Uterus (tissue), 2 donors: ENCODE data around the gene RTP5.

Source experiments
- POLR2A ChIP-seq, 2 donors: fragments of 450-650 bp; IDR thresholded peaks; one replicate each; pipeline ENCODE4 v1.6.1; 2016; ENCODE audit warnings: antibody characterized with exemption in 2 of 2, mild to moderate bottlenecking in 1 of 2, moderate library complexity in 1 of 2
- TF ChIP-seq, protein P1 (sequence below), 4 experiments: fragments of 200-600 bp in 2 of 4; fragments of 450-650 bp in 2 of 4; sonication (generic) in 2 of 4; IDR thresholded peaks; one replicate each; pipeline ENCODE4 v1.5.1; 2016 to 2019; ENCODE audit warnings: antibody characterized with exemption in 4 of 4, mild to moderate bottlenecking in 2 of 4, moderate library complexity in 1 of 4

DNA sequence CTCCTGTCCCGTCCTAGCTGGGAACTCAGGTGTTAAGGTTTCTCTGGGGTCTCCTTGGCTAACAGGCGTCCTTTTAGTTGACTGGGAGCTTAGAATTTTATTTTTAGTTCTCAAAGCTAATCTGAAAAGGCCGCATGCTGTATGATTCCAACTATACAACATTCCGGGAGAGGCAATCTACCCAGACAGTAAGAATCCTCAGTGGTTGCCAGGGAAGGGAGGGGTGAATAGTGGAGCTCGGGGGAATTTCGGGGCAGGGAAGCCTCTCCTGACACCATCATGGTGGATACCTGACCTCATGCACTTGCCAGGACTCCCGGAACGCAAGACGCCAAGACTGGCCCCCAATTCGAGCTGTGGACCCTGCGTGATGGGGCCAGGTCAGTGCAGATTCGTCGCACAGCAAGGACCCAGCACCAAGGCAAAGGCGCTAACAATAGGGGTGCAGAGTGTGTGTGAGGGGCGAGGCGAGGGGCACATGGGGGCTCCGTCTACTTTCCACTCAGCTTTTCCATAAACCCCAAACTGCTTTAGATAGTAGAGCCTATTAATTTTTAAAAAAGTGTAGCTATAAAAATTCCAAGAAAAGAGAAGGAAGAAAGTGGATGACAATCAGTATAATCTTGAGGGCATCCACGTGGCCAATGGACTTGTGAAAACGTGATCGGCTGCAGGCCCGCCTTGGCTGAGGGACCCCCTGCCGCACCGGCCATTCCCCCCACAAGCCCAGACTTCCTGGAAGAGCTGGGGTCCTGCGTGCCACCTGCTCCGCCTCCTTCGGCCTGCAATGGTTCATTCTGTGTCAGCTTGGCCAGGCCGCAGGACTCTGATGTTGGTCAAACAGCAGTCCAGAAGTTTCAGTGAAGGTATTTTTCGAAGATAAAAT is 28.1 kb upstream of the RTP5 start:
- TF ChIP-seq, protein P1, sequence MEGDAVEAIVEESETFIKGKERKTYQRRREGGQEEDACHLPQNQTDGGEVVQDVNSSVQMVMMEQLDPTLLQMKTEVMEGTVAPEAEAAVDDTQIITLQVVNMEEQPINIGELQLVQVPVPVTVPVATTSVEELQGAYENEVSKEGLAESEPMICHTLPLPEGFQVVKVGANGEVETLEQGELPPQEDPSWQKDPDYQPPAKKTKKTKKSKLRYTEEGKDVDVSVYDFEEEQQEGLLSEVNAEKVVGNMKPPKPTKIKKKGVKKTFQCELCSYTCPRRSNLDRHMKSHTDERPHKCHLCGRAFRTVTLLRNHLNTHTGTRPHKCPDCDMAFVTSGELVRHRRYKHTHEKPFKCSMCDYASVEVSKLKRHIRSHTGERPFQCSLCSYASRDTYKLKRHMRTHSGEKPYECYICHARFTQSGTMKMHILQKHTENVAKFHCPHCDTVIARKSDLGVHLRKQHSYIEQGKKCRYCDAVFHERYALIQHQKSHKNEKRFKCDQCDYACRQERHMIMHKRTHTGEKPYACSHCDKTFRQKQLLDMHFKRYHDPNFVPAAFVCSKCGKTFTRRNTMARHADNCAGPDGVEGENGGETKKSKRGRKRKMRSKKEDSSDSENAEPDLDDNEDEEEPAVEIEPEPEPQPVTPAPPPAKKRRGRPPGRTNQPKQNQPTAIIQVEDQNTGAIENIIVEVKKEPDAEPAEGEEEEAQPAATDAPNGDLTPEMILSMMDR (IDR thresholded peaks at IDR 0.05): no peak
- no peak for TF ChIP-seq POLR2A (IDR thresholded peaks at IDR 0.05)
